Astrocyte (in vitro differentiated cells and primary cell): ENCODE results near the gene DDX50. TPM values are rescaled to one million over a fixed set of nuclear protein-coding genes. Genes with fewer than 3 reads are reported as not detected.

Experiments used
- DNase-seq: peaks from one replicate; pipeline ENCODE4 v3.0.0-alpha.2; 2010; ENCODE audit warnings: low read depth
- FAIRE-seq: peaks from 2 replicates; lab custom pipeline; 2011; peaks lifted over from hg19 to GRCh38; lab: Jason Lieb, UNC
- H2AFZ ChIP-seq: 2 replicates; pipeline ENCODE4 v1.6.0; 2012; ENCODE audit warnings: low read depth, low read length, inconsistent platforms
- H3K27ac ChIP-seq: 2 replicates; pipeline ENCODE4 v1.5.1; 2011; ENCODE audit warnings: low read depth, low read length, inconsistent platforms
- H3K27me3 ChIP-seq: 2 replicates; pipeline ENCODE4 v1.6.0; 2011; ENCODE audit warnings: low read length, inconsistent platforms; ENCODE audit not compliant: insufficient read depth
- H3K36me3 ChIP-seq: 2 replicates; pipeline ENCODE4 v1.5.1; 2011; ENCODE audit warnings: low read length, inconsistent platforms; ENCODE audit not compliant: insufficient read depth
- H3K4me1 ChIP-seq: 2 replicates; pipeline ENCODE4 v1.5.1; 2011; ENCODE audit warnings: low read length, inconsistent platforms; ENCODE audit not compliant: insufficient read depth
- H3K4me2 ChIP-seq: 2 replicates; pipeline ENCODE4 v1.6.0; 2012; ENCODE audit warnings: low read length, inconsistent platforms
- H3K4me3 ChIP-seq: 2 replicates; pipeline ENCODE4 v1.5.1; 2011; ENCODE audit warnings: low read depth, mild to moderate bottlenecking, low read length, inconsistent platforms; ENCODE audit not compliant: insufficient read depth
- H3K79me2 ChIP-seq: 2 replicates; pipeline ENCODE4 v1.6.0; 2012; ENCODE audit warnings: mild to moderate bottlenecking, low read length, inconsistent platforms; ENCODE audit not compliant: insufficient read depth
- H3K9ac ChIP-seq: 2 replicates; pipeline ENCODE4 v1.6.0; 2012; ENCODE audit warnings: mild to moderate bottlenecking, low read length, inconsistent platforms
- H3K9me3 ChIP-seq: 2 replicates; pipeline ENCODE4 v1.5.1; 2012; ENCODE audit warnings: low read depth, mild to moderate bottlenecking, low read length, inconsistent platforms; ENCODE audit not compliant: insufficient read depth
- H4K20me1 ChIP-seq: 2 replicates; pipeline ENCODE4 v1.6.0; 2012; ENCODE audit warnings: low read length, inconsistent platforms; ENCODE audit not compliant: insufficient read depth
- H3K27ac Mint-ChIP-seq: one replicate; pipeline ENCODE4 v1.8.0; 2021; ENCODE audit warnings: mild to moderate bottlenecking, mixed read lengths; ENCODE audit not compliant: unreplicated experiment
- H3K27me3 Mint-ChIP-seq: one replicate; pipeline ENCODE4 v1.8.0; 2021; ENCODE audit warnings: low read depth, mixed read lengths; ENCODE audit not compliant: unreplicated experiment
- H3K36me3 Mint-ChIP-seq: one replicate; pipeline ENCODE4 v1.8.0; 2021; ENCODE audit warnings: low read depth, mixed read lengths; ENCODE audit not compliant: unreplicated experiment
- H3K4me1 Mint-ChIP-seq: one replicate; pipeline ENCODE4 v1.8.0; 2021; ENCODE audit warnings: low read depth, mixed read lengths; ENCODE audit not compliant: unreplicated experiment
- H3K4me3 Mint-ChIP-seq: one replicate; pipeline ENCODE4 v1.8.0; 2021; ENCODE audit warnings: mild to moderate bottlenecking, moderate library complexity, mixed read lengths; ENCODE audit not compliant: unreplicated experiment
- H3K9me3 Mint-ChIP-seq: one replicate; pipeline ENCODE4 v1.8.0; 2021; ENCODE audit warnings: mild to moderate bottlenecking, mixed read lengths; ENCODE audit not compliant: unreplicated experiment
- CTCF ChIP-seq: IDR thresholded peaks from 2 replicates; pipeline ENCODE4 v1.5.1; 2011; ENCODE audit warnings: low read depth, mild to moderate bottlenecking, inconsistent platforms, low read length, moderate library complexity; ENCODE audit not compliant: insufficient read depth
- EZH2 ChIP-seq: IDR thresholded peaks from 2 replicates; pipeline ENCODE4 v1.6.1; 2012; ENCODE audit warnings: mild to moderate bottlenecking, low read length, inconsistent platforms; ENCODE audit not compliant: insufficient read depth
- total RNA-seq: library from RNA; stranded (reverse); gene quantifications from 2 replicates; pipeline ENCODE4 v1.2.1, GENCODE V29; 2021

DDX50 gene
- total RNA-seq, 1 donor from 2014 or later = 34.2 TPM

GRCh38 chr10:68900427-68901104, 549 bp upstream of the DDX50 start:
- Mint-ChIP-seq H3K4me1 (peaks cover 16% of the 10 kb centered on the region), H3K4me3 (peak overlapping the region; percentile 92), H3K27me3 (no peaks in the 10 kb centered on the region), H3K36me3 (peaks cover 2% of the 10 kb centered on the region), H3K9me3 (no peaks in the 10 kb centered on the region), H3K27ac (peak overlapping the region; percentile 99)
- DNase-seq = peak; percentile 79
- Histone ChIP-seq H3K27ac (peak overlapping the region; percentile 98), H2AFZ (peak overlapping the region; percentile 88), H3K79me2 (peaks cover 42% of the 10 kb centered on the region), H3K4me3 (peak overlapping the region; percentile 90), H3K4me1 (peaks cover 14% of the 10 kb centered on the region), H3K27me3 (no peaks in the 10 kb centered on the region), H3K4me2 (peak overlapping the region; percentile 93), H3K36me3 (no peaks in the 10 kb centered on the region), H4K20me1 (peaks cover 20% of the 10 kb centered on the region), H3K9ac (peak overlapping the region; percentile 96), H3K9me3 (no peaks in the 10 kb centered on the region)
- no peak for FAIRE-seq
- TF ChIP-seq CTCF (no peak), EZH2 (no peak)

DNA sequence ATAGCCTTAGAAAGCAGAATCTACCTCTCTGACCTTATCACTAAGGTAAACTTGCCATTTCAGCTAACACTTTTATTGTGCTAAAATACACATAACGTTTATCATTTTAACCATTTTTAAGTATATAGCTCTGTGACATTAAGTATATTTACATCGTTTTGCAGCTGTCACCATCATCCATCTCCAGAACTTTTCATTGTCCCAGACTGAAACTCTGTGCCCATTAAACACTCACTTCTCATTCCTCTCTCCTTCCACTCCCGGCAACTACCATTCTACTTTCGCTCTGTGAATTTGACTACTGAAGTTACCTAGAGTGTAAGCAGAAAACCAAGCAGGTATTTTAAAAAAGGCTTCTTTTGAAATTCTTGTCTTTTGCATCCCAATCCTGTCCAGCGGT, 1.3 kb downstream of the DDX50 start:
- TF ChIP-seq EZH2 (no peak), CTCF (no peak)
- peaks cover 56% of the 10 kb centered on the region for H3K79me2 ChIP-seq

GRCh38 chr10:68924593-68924992, 23.5 kb downstream of the DDX50 start:
- H3K4me1 ChIP-seq = no peaks in the 10 kb centered on the region
- no peak for FAIRE-seq
- H3K4me2 ChIP-seq = no peak overlapping the region
- peaks cover 3% of the 10 kb centered on the region for H3K4me1 Mint-ChIP-seq
- DNase-seq = peak; percentile 14
- H2AFZ ChIP-seq = no peak overlapping the region
- peaks cover 62% of the 10 kb centered on the region for H3K79me2 ChIP-seq
- no peaks in the 10 kb centered on the region for H3K27me3 ChIP-seq
- no peak overlapping the region for H3K27ac ChIP-seq
- peaks cover 6% of the 10 kb centered on the region for H3K36me3 Mint-ChIP-seq
- H3K36me3 ChIP-seq = peaks cover 12% of the 10 kb centered on the region
- peaks cover 36% of the 10 kb centered on the region for H4K20me1 ChIP-seq
- no peak overlapping the region for H3K4me3 ChIP-seq
- H3K27me3 Mint-ChIP-seq = no peaks in the 10 kb centered on the region
- H3K27ac Mint-ChIP-seq = no peak overlapping the region
- no peak overlapping the region for H3K4me3 Mint-ChIP-seq
- TF ChIP-seq EZH2 (no peak), CTCF (no peak)
- no peaks in the 10 kb centered on the region for H3K9me3 Mint-ChIP-seq
- no peak overlapping the region for H3K9ac ChIP-seq
- no peaks in the 10 kb centered on the region for H3K9me3 ChIP-seq

More for the DNA sequence above, 1.3 kb downstream of the DDX50 start:
- Mint-ChIP-seq H3K4me3 (peak overlapping the region; percentile 92), H3K27ac (peak overlapping the region; percentile 37), H3K4me1 (peaks cover 26% of the 10 kb centered on the region), H3K36me3 (peaks cover 2% of the 10 kb centered on the region), H3K27me3 (no peaks in the 10 kb centered on the region), H3K9me3 (no peaks in the 10 kb centered on the region)
- Histone ChIP-seq H3K4me3 (peak overlapping the region; percentile 90), H3K27me3 (no peaks in the 10 kb centered on the region), H3K27ac (peak overlapping the region; percentile 98), H4K20me1 (peaks cover 20% of the 10 kb centered on the region), H3K9ac (peak overlapping the region; percentile 96), H3K9me3 (no peaks in the 10 kb centered on the region), H2AFZ (no peak overlapping the region), H3K36me3 (peaks cover 8% of the 10 kb centered on the region), H3K4me2 (peak overlapping the region; percentile 93), H3K4me1 (peaks cover 14% of the 10 kb centered on the region)
- DNase-seq = no peak
- FAIRE-seq = no peak
